Nephron (organoid): ENCODE data around the gene ZNF276.
A peak's percentile ranks its signal among the peaks of the same experiment; 100 is the strongest.

Source experiments
- H3K27ac Mint-ChIP-seq, 3 experiments: 2 replicates each; pipeline ENCODE4 v1.8.0; 2020; ENCODE audit warnings: mixed read lengths in 3 of 3, mild to moderate bottlenecking in 2 of 3, moderate library complexity in 1 of 3
- H3K27me3 Mint-ChIP-seq: 2 replicates; pipeline ENCODE4 v1.8.0; 2021; ENCODE audit warnings: low read depth, mild to moderate bottlenecking, moderate library complexity, mixed read lengths
- H3K36me3 Mint-ChIP-seq: 2 replicates; pipeline ENCODE4 v1.8.0; 2020; ENCODE audit warnings: low read depth, mixed read lengths
- H3K4me1 Mint-ChIP-seq: 2 replicates; pipeline ENCODE4 v1.8.0; 2020; ENCODE audit warnings: mixed read lengths
- H3K4me3 Mint-ChIP-seq, 3 experiments: 2 replicates each; pipeline ENCODE4 v1.8.0; 2020; ENCODE audit warnings: mild to moderate bottlenecking in 3 of 3, mixed read lengths in 3 of 3, moderate library complexity in 2 of 3
- H3K9me3 Mint-ChIP-seq: 2 replicates; pipeline ENCODE4 v1.8.0; 2020; ENCODE audit warnings: mixed read lengths
- CTCF ChIP-seq, 3 experiments: fragments of 200-600 bp; sonication (generic); IDR thresholded peaks; one replicate each; pipeline ENCODE4 v1.5.0; 2021; ENCODE audit warnings: antibody characterized with exemption in 3 of 3; ENCODE audit not compliant: unreplicated experiment in 3 of 3

ZNF276 gene

GRCh38 chr16:89720551-89720812 lies 855 bp upstream of the ZNF276 start:
- TF ChIP-seq CTCF (IDR thresholded peaks at IDR 0.05; ENCODE audit: unreplicated experiment in 3 of 3): no peak
- Mint-ChIP-seq H3K4me1 (peaks cover 12% of the 10 kb centered on the region), H3K4me3 (peak overlapping the region; percentile 84 to 91 (median 90)), H3K9me3 (no peaks in the 10 kb centered on the region), H3K27me3 (no peaks in the 10 kb centered on the region), H3K36me3 (peaks cover 14% of the 10 kb centered on the region), H3K27ac (peak overlapping the region in 2 of 3 experiments; percentile 72 to 83)

- peaks cover 12% of the 10 kb centered on the region for H3K4me1 Mint-ChIP-seq
- H3K4me3 Mint-ChIP-seq: peak overlapping the region; percentile 79 to 84 (median 80)
Observed at GRCh38 chr16:89721546-89722391, 432 bp downstream of the ZNF276 start.

GRCh38 chr16:89722392-89723278 lies 1.3 kb downstream of the ZNF276 start:
- no peak for TF ChIP-seq CTCF (IDR thresholded peaks at IDR 0.05; ENCODE audit: unreplicated experiment in 3 of 3)
- Mint-ChIP-seq H3K27ac (peak overlapping the region in 2 of 3 experiments; percentile 38 to 39), H3K4me3 (peak overlapping the region; percentile 79 to 84 (median 80)), H3K27me3 (no peaks in the 10 kb centered on the region), H3K4me1 (peaks cover 12% of the 10 kb centered on the region), H3K9me3 (no peaks in the 10 kb centered on the region), H3K36me3 (peaks cover 21% of the 10 kb centered on the region)

More at GRCh38 chr16:89721546-89722391, 432 bp downstream of the ZNF276 start:
- Mint-ChIP-seq H3K9me3 (no peaks in the 10 kb centered on the region), H3K36me3 (peaks cover 14% of the 10 kb centered on the region), H3K27me3 (no peaks in the 10 kb centered on the region), H3K27ac (no peak overlapping the region)
- no peak for TF ChIP-seq CTCF (IDR thresholded peaks at IDR 0.05; ENCODE audit: unreplicated experiment in 3 of 3)

- no peak overlapping the region for H3K27ac Mint-ChIP-seq
- peaks cover 12% of the 10 kb centered on the region for H3K4me1 Mint-ChIP-seq
- TF ChIP-seq CTCF (IDR thresholded peaks at IDR 0.05; ENCODE audit: unreplicated experiment in 3 of 3): no peak
- peaks cover 23% of the 10 kb centered on the region for H3K36me3 Mint-ChIP-seq
- no peaks in the 10 kb centered on the region for H3K9me3 Mint-ChIP-seq
- H3K4me3 Mint-ChIP-seq: peak overlapping the region; percentile 79 to 84 (median 80)
- H3K27me3 Mint-ChIP-seq: no peaks in the 10 kb centered on the region
Observed at GRCh38 chr16:89723279-89724250, 2.2 kb downstream of the ZNF276 start.

- Mint-ChIP-seq H3K9me3 (no peaks in the 10 kb centered on the region), H3K4me1 (peaks cover 9% of the 10 kb centered on the region)
Observed at GRCh38 chr16:89727406-89728120, 6.2 kb downstream of the ZNF276 start.

More at GRCh38 chr16:89727406-89728120, 6.2 kb downstream of the ZNF276 start:
- no peaks in the 10 kb centered on the region for H3K27me3 Mint-ChIP-seq
- no peak for TF ChIP-seq CTCF (IDR thresholded peaks at IDR 0.05; ENCODE audit: unreplicated experiment in 3 of 3)
- no peak overlapping the region for H3K4me3 Mint-ChIP-seq
- no peak overlapping the region for H3K27ac Mint-ChIP-seq
- H3K36me3 Mint-ChIP-seq: peaks cover 50% of the 10 kb centered on the region
